HG02884 (cell line): ENCODE measurements around the gene NTM.

Source experiments
- ATAC-seq: cut with Tn5 transposase; IDR thresholded peaks from one replicate; pipeline ENCODE4 v1.9.1; 2021; ENCODE audit warnings: mild to moderate bottlenecking, moderate library complexity; ENCODE audit not compliant: unreplicated experiment

NTM gene

DNA sequence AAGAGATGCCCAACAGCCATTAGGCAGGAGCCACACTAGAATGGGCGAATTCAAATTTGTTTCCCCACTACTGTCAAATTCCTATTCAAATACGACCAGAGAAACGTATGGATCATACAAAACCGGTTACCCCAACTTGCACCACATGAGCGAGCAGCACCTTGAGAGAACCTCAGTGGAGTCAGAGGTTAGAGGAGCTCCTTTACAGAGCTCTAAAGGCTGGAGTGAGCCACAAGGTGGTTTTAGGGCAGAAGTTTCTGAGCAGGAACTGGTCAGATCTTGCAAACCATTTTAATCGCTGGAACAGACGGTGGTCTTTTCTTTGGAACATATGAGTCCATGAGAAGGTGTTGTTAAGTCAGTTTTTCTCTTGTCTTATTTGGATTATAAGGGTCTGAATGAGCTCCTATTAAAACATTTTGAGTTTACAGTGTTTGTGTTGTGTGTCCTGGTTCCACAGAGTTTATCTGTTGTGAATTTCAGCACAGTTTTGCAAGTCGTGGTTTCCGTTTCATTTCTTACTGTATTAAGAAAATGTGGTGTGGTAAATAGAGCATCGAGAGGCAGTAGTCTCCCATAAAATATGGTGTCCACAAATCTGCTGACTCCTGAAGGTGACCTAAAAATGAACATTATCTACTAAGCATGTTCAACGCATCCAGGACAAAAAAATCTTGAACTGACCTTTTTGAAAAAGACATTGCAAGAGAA lies 471.7 kb downstream of the NTM start:
- ATAC-seq, result no peak

DNA sequence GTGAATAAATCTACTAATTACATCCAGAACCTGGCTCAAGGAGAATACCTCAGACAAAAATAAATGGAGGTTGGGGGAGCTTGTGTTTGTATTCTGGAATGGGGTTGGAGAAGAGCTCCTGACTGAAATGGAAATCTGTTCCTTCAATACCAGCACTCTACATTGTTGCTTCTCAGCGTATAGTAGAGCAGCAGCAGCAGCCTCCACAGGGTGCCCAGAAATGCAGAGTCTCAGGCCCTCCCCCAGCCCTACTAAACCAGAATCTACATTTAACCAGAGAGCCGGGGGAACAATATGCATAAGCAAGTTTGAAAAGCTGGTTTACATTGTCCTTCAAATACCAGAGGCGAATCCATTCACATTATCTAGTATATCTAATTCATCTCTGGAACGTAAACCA lies 474.8 kb downstream of the NTM start:
- no peak for ATAC-seq

DNA sequence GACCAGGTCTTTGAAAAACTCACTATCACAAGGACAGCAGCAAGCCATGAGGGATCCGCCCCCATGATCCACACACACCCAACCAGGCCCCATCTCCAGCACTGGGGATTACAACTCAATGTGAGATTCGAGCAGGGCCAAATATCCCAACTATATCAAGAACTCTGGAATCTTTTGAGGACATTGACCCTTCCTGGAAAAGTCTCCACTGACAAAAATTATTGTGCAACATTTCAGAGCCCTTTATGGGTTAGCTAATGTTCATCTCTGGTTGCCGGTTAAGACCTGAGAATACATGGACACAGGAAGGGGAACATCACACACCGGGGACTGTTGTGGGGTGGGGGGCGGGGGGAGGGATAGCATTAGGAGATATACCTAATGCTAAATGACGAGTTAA lies 479.1 kb downstream of the NTM start:
- ATAC-seq, result no peak

DNA sequence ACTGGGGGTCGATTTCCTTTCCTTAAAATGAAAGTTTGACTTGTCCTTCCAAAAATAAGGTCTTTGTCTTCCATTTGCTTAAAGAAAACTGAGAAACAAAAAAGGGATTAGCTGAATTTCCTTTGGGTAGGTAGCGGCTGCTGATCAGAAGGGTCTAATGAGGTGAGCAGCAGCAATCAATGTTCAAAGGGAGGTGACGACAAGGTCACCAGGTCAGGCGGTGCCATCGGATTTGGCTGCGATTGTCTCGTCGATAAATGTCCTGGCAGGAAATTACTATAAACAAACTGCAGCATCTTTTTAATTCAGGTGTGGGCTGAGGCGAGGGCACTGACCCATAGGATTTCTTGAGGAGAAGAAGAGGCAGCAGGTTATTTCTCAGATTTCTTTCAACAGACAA lies 480.1 kb downstream of the NTM start:
- no peak for ATAC-seq

DNA sequence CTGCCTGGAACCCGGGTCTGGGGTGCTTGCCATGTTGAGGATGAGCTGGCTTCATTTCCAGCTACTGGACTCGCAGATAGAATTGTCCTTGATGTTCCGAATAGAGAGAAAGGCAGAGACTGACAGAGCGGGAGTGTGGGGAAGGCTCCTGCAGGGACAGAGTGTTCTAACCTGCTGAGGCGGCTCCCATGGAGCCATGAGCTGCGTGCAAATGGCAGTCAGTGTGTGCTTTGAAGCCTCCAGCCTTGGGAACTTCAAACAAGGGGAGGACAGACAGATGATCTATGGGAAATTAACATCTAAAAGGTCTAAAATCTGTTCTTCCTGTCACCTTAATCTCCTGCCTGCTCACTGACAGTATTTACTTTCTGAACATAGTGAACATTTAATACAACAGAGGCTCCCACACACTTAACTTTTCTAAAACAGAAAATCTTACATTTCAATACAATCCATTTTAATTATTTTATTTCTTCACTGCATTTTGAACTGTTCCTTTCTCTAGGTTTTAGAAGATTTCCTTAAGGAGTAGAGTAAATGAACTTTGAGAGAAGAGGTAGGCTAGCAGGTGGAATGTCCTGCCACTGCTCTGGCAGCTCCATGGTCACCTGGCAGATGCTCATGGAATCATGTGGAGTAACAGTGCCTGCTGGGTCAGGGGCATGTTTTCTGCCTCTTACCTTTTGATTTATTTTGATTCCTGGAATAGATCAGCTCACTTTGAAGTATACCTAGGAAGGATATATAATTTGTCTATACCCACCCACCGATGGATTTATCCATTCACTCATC lies 481.7 kb downstream of the NTM start:
- ATAC-seq, result no peak

DNA sequence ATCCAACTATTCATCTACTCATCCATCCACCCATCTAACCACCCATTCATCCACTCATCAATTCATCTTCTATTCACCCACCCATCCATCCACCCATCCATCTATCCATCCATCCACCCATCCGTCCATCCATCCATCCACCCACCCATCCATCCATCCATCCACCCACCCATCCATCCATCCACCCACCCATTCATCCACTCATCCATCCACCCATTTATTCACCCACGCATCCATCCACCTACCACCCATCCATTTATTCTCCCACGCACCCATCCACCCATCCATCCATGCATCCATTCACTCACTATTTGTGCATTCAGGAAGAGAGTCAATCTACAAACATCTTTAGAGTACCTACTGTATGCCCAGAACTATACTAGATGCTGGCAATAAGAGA lies 482.3 kb downstream of the NTM start:
- ATAC-seq, result no peak

DNA sequence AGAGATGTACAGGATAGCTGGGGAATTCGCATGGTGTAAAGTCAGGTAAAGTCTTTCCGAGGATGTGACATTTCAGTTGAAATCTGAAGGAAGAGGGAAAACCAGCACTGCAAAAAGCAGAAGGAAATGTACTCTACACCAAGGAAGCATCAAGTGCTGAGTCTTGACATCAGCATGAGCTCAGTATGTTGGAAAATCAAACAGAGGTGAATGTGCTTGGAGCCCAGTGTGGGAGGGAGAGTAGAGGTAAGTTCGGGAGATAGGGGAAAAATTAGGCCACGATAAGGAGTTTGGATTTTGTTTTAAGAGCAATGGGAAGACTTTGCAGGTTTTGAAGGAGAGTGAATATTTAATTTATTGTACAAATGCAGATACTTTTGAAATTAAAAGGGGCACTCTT lies 484.0 kb downstream of the NTM start:
- ATAC-seq, result no peak

DNA sequence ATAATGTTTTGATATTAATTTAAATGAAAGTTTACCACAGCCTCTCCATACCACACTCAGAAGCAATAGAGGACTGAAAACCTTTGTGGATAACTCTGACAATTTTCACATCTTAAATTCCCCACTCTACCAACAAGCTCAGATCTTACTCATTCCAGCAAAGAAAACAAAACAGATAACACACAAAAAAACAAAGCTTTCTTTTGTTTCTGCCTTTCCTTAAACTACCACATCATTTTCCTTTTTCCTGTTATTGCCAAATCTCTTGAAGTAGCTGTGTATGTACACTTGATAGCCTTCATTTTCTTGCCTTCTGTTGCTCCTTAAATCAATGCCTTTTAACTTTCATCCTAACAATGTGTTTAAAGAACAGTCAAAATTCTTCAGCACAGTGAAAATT lies 484.9 kb downstream of the NTM start:
- no peak for ATAC-seq

DNA sequence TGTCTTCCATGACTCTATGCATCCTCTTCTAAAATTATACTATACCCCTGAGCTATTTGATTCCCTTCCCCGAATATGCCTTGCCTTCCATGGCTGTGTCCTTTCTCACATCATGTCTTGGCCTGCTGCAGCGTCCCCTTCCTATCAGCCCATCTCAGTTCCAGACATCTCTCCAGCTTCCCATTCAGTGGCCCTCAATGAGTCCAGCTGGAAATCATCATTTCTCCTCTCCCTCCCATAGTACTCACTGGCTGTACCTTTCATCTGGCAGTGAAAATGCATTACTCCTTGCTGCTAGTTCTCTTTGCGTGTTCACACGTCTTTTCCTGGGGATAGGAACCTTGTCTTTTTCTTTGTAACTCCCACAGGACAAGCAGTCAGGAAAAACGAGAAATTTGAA lies 486.8 kb downstream of the NTM start:
- no peak for ATAC-seq

DNA sequence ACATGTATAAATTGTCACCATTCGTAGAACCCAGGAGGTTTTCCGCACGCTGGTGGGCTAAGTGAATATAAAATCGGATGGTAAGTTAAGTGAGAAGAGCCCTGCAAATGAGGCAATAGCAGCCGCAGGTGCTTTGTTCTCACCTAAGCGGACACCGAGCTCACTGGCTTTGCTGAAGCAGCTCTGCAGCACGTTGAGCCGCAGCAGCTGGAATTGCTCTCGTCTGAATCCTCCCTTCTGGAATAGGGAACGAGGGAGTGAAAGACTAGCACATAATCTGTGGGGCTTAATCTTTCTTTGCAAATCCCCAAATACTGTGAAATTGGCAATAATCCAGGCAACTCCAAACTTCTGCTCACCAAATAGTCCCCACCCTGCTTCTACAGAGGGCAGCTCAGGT lies 488.1 kb downstream of the NTM start:
- ATAC-seq, result no peak

DNA sequence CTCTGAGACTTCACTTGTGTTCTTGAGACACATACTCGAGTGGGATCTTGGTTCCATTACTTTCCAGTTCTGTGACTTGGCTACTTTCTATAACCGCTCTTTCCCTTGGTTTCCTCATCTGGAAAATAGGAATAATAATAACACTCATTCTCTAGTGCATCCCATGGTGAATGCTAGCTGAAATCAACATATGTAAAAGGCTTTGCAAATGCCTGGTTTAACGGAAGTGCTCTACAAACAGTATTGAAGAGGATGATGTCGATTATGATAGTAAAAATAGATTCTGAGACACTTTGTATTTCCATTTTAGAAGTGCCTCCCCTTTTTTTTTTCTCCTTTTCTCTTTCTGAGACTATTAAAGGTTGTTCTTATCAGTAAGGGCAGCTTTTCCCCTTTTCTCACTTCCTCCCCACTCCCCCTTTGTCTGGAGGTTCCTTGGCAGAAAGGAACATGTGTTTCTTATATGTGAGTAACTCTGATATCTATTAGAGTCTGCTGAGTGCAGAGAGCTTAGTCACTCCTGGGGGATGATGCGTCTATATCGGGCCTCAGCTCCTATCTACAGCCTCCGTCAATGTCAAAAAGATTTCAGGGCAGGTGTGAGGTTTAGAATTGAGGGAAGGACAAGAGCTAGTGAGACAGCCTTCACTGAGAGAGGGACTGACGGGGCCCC lies 489.3 kb downstream of the NTM start:
- ATAC-seq, result no peak

DNA sequence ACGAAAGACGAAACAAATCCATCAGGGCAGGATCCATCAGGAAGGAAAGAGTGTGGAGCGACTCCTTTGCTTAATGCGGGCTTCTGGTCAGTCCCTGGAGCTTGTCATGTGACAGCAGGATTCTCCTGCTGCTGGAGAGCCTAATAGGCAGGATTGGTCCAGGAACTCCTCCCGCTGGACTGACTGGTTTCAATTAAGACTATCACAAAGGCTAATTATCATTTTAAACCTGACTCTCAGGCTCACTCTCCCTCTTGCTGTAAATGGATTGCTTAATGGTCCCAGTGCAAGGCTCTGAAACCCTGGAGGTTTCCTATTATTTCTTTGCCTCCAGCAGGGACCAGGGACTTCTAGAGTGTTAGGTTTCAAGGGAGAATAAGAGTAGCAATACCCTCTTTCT lies 493.8 kb downstream of the NTM start:
- no peak for ATAC-seq

DNA sequence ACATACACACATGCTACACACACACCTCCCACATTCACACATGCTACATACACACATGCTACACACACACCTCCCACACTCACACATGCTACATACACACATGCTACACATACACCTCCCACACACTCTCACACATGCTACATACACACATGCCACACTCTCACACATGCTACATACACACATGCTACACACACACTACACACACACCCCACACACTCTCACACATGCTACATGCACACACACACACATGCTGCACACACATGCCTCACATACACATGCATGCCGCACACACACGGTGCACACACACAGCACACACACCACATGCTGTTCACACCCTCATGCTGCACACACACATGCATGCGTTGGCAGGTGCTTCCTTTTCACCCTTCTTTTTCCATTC lies 495.4 kb downstream of the NTM start:
- no peak for ATAC-seq

DNA sequence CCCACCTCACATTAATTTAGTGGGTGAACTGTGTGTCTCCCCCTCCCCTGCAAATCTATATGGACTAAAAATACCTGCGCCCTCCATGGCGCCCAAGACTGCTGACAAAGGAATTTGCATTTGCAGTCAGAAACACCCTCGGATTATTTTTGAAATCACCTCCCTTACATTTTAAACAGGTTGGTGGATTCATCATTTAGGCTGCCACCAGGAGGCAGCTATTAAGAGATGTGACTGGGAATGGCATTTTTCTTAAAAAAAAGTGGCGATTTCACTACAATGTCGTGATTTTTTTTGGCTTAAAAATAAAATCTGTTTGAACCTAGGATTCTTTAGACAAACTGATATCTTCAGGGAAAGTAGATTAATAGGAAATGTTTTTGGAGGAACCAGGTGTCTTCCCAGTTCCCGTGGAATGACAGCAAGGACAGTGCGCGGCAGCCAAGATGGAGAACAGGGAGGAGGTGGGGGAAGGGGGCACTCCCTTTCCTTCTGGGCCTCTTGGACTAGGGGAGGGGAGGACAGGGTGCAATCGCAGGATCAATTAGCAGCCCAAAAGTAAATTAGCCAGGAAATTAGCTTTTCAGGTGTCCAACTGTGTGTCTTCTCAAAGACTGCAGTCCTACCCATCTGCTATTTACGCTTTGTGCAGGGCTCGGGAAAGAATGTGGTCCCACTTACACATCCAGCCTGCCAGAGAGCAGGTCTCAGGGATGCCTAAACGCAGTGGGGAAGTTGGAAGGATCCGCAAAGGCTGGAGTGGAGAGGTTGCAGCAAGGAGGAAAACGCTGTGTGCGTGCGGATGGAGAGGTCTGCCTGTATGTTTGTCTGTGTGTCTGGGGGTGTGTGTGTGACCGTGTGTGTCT lies 496.4 kb downstream of the NTM start:
- no peak for ATAC-seq

DNA sequence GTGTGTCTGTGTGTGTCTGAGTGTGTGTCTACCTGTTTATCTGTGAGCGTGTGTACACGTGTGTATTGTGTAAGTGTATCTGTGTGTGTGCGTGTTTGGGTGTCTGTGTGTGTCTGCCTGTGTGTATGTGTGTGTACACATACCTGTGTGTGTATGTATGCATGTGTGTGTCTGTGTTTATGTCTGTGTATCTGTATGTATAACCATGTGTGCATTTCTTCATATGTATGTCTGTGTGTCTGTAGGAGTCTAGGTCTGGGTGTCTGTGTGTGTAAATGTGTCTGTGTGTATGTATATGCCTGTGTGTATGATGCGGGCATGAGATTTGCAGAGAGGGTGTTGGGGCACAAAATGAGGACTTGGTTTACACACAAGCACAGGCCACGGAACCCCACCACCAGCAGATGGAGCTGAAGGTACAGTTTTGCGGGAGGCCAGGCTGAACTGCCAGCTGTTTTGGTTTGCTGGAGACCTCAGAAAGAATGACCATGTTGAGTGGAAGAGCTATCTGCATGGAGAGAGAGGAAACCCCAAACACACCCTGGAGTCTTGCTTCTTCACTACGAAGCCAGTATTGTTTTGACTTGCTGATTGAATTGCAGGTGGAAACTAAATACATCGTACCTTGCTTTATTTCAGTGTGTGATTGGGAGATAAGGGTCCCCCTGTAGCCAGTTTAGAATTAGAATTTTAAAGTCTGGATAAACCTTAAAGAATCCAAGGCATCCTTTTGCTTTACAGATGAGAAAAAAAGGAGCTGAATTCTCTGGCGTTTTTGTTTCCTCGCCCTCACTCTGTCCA lies 497.2 kb downstream of the NTM start:
- peak; percentile 66 for ATAC-seq

DNA sequence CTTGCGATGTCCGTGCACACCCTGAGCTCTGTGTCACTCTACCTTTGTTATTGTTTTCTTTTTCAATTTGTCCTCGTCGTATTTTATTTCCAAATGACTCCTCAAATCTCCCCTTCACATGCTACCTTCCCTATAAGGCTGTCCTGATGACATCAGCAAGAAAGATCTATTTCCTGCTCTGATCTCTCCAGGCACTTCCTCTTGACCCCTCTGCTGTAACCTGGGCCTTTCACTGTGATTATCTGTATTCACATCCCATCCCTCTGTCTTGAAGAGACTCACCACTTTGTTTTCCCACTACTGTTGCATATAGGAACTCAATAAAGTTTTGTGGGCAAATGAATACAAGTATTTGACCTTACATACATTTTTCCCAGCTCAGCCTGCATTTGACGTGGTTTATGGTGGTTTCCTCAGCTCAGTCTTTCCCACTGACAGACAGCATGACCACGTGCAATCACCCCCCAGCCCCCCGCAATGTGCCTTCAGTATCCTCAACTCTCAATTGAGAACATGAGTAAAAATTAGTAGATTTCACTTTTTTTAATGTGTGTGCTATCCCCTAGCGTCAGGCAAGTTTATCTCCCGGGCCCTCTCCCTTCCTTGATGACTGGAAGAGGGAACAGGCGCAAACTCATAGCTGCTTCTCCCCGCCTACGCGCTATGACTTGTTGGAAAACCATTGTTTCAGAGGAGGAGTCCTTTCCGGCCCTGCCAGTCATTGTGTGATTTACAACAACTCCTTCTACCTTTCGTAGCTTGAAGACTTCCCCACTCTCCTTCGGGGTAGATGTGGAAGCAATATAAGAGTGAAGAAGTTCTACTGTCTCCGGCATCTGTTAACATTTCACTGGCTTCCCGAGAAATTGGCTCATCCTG lies 498.5 kb downstream of the NTM start:
- no peak for ATAC-seq

DNA sequence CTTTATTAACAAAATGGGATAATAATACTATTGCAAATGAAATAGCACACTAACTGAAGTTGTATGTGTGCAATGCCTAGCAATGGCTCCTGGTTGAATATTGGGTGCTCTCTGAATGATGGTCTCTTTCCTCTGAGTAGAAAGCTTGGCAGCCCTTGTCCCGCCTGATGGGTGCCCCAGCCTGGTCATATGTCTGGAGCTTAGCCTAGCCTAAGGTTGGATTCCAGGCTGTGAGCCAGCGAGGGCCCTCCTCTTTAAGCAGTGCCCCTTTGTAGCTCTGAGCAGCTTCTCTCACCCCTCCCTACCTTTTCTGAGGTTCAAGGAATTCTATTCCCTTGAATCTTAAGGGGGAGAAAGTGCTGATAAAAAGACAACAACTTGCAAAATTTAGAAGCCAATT lies 499.9 kb downstream of the NTM start:
- no peak for ATAC-seq

DNA sequence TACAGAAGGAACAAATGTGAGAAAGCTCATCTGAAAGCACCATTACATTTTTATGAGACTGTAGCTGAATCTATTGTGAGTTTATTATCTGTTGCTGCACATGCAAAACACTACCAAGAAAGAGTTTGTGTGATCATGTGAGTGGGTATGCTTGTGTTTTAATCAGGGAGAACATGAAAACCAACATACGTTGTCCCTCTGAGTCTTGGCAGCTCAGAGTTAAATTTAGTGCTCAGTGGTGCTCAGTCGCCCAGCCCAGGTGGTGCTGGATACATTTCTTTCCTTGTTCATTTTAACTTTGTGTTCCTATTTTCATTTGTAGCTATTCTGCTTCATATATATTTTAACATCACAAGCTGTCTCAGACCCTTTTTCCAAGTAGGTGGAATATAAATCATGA lies 500.6 kb downstream of the NTM start:
- no peak for ATAC-seq

DNA sequence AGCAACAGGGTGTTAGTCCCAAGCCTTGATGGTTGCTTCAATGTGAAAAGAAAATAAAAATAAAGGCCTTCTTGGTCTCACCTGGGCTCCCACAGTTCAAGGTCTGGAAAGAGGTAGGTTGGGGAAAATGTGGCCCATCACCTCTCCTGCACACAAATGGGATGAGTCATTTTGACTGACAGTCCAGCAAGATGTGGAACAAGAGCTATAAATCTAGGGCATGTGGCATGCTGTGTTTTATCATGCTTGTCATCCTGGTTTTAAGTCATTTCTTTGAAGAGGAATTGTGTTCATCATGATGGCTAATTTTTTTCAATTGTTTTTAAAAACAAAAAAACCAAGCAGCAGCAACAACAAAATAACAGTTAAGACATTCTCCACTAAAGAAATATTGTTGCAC lies 503.7 kb downstream of the NTM start:
- ATAC-seq, result no peak
